GM11168 (cell line): ENCODE results near the gene PCSK9.

Experiments used
- in situ Hi-C: fragments of 300-500 bp; cut with MboI; formaldehyde crosslinking; loops from one replicate; pipeline ENCODE4 v1.12.0; 2022; ENCODE audit warnings: low sequenced_read_pairs; ENCODE audit not compliant: unreplicated experiment

The PCSK9 gene

DNA sequence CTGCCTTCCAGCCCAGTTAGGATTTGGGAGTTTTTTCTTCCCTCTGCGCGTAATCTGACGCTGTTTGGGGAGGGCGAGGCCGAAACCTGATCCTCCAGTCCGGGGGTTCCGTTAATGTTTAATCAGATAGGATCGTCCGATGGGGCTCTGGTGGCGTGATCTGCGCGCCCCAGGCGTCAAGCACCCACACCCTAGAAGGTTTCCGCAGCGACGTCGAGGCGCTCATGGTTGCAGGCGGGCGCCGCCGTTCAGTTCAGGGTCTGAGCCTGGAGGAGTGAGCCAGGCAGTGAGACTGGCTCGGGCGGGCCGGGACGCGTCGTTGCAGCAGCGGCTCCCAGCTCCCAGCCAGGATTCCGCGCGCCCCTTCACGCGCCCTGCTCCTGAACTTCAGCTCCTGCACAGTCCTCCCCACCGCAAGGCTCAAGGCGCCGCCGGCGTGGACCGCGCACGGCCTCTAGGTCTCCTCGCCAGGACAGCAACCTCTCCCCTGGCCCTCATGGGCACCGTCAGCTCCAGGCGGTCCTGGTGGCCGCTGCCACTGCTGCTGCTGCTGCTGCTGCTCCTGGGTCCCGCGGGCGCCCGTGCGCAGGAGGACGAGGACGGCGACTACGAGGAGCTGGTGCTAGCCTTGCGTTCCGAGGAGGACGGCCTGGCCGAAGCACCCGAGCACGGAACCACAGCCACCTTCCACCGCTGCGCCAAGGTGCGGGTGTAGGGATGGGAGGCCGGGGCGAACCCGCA is at the start of gene PCSK9:
PCSK9 (plus strand) TSS at position 207 of the 741 bp plus-strand sequence; CDS start at position 497, 290 bp downstream.
- in situ Hi-C loops, result no loop called here

GRCh38 chr1:54989968-54990810 is 49.2 kb upstream of the PCSK9 start:
- in situ Hi-C loops, result no loop called here

GRCh38 chr1:54990916-54991315 is 48.4 kb upstream of the PCSK9 start:
- in situ Hi-C loops, result no loop called here

GRCh38 chr1:54991939-54992338 is 47.4 kb upstream of the PCSK9 start:
- in situ Hi-C loops, result no loop called here

GRCh38 chr1:54993140-54993539 is 46.2 kb upstream of the PCSK9 start:
- in situ Hi-C loops, result no loop called here

GRCh38 chr1:54994355-54994990 is 44.9 kb upstream of the PCSK9 start:
- in situ Hi-C loops, result no loop called here

GRCh38 chr1:54995013-54995760 is 44.2 kb upstream of the PCSK9 start:
- in situ Hi-C loops, result loop anchor here (5.0 kb wide), 1 partner anchor 48 kb away; no protein-coding TSS in a partner anchor

- in situ Hi-C loops, result loop anchor here (5.0 kb wide), 1 partner anchor 49 kb away; no protein-coding TSS in a partner anchor
Observed at GRCh38 chr1:54995835-54996234, 43.5 kb upstream of the PCSK9 start.

DNA sequence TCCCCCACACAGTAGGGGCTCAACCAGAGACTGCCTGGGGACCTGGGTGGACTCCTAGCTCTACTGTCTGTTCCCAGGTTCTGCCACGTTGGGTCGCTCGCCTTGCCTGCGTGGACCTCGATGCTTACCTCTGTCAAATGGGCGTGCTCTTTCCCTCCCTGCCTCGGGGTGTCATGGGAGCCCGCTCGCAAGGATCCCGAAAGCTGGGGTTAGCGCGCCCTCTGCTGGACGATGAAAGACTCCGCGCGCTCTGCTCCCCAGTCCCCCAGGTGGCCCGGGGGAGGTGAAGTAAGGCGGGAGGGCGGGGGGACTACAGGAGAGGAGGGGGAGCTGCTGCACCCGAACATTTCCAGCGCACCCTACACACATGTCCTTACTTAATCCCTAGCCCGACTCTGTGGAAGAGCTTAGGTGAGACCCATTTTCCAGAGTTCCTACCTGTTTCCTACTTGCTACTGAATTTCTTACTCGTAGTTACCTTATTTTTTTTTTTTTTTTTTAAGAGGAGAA is 42.9 kb upstream of the PCSK9 start:
- in situ Hi-C loops, result loop anchor here (5.0 kb wide), 1 partner anchor 49 kb away; no protein-coding TSS in a partner anchor

DNA sequence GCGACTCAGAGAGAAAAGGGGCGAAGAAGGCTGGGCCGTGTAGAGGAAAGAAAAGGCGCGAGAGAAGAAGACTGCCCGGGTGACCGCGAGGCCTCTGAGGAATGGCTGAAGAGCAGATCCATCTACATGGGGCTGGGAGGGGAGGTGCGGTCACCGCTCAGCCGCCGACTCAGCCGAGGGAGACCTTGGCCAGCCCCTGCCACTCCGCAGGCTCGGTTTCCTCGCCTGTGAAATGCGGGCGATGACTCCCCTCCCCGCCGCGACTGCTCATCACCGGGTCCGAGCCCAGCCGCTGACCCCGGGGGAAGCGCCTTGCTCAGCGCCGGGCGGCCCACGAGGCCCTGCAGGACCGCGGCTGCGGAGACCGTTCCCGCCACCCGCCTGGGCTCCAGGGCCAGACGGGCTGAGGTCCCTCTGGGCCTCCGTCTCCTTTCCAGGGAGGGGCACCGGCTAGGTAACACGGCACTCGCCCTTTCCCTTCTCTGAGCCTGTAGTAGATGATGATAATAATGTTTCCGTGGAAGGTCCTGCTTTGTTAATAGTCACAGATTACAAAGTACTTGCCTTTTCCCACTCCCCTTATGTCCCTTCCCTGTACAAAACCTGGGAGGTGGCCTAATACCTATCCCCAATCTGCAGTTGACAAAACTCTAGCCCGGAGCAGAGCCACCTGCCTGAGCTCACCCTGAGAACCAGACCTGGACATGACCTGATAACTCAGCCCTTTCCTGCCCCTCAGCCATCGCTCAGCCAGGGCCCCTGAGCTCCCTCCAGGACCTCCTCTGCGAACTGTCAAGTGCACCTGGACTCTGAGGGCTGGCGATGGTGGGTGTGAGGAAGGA is 42.3 kb upstream of the PCSK9 start:
- in situ Hi-C loops, result loop anchor here (5.0 kb wide), 1 partner anchor 50 kb away; no protein-coding TSS in a partner anchor

DNA sequence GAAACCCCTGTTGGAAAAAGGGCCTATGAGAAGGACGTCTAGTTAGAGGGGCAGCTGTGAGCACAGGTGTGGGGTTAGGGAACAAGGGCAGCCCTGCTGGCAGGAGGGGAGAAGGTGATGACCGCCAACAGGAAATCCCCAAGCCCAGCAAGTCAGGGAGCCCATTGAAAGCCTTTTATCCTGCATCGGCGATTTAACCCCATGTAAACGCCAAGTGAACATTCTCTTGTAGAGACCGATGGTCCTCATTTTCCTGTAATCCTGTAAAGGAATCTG is 41.7 kb upstream of the PCSK9 start:
- in situ Hi-C loops, result loop anchor here (5.0 kb wide), 1 partner anchor 50 kb away; no protein-coding TSS in a partner anchor

DNA sequence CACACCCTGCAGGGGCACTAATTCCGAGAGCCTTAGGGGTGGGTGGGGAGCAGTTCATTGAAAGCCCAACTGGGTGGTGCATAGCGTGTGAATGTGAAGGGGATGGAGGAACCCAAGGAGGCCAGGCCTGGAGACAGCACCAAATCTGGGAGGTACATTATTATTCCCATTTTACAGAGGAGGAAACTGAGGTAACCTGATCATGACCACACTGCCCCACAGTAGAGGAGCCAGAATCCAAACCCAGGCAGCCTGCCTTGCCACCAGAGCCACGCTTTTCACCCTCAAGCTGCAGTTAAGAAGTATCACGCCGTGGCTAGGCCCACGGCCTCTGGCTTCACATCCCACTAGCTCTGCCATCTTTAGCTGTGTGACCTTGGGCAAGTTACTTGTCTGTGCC is 41.2 kb upstream of the PCSK9 start:
- in situ Hi-C loops, result loop anchor here (5.0 kb wide), 1 partner anchor 51 kb away; no protein-coding TSS in a partner anchor

GRCh38 chr1:54998677-54999076 is 40.7 kb upstream of the PCSK9 start, which contains the start of gene BSND:
BSND (plus strand) TSS chr1:54998933; CDS start chr1:54999187, 254 bp downstream.
- in situ Hi-C loops, result loop anchor here (5.0 kb wide), 1 partner anchor 51 kb away; no protein-coding TSS in a partner anchor

- in situ Hi-C loops, result loop anchor here (25.0 kb wide), 1 partner anchor 338 kb away; no protein-coding TSS in a partner anchor
Observed at GRCh38 chr1:55000110-55001085, 39.0 kb upstream of the PCSK9 start.

GRCh38 chr1:55001311-55001710 is 38.0 kb upstream of the PCSK9 start:
- in situ Hi-C loops, result loop anchor here (25.0 kb wide), 1 partner anchor 339 kb away; no protein-coding TSS in a partner anchor

- in situ Hi-C loops, result loop anchor here (25.0 kb wide), 1 partner anchor 340 kb away; no protein-coding TSS in a partner anchor
Observed at GRCh38 chr1:55002686-55003085, 36.7 kb upstream of the PCSK9 start.
